GM18868 (cell line): ENCODE measurements around the gene GTPBP6.
"Not testable (repeated sequence)": the region's sequence is repeated elsewhere in the genome, so short reads cannot be mapped to it uniquely, and the experiment has no call there.

ENCODE experiments used
- ATAC-seq: cut with Tn5 transposase; IDR thresholded peaks from one replicate; pipeline ENCODE4 v1.9.1; 2021; ENCODE audit warnings: mild to moderate bottlenecking, moderate library complexity; ENCODE audit not compliant: unreplicated experiment

Gene GTPBP6

GRCh38 chrX:335758-336155, 17.2 kb upstream of the GTPBP6 start:
- no peak for ATAC-seq

- ATAC-seq, result no peak
These were observed 16.6 kb upstream of the GTPBP6 start for GRCh38 chrX:334971-335757.

GRCh38 chrX:334331-334891, 15.8 kb upstream of the GTPBP6 start:
- no peak for ATAC-seq

- no peak for ATAC-seq
These were observed 15.2 kb upstream of the GTPBP6 start for GRCh38 chrX:333611-334311.

DNA sequence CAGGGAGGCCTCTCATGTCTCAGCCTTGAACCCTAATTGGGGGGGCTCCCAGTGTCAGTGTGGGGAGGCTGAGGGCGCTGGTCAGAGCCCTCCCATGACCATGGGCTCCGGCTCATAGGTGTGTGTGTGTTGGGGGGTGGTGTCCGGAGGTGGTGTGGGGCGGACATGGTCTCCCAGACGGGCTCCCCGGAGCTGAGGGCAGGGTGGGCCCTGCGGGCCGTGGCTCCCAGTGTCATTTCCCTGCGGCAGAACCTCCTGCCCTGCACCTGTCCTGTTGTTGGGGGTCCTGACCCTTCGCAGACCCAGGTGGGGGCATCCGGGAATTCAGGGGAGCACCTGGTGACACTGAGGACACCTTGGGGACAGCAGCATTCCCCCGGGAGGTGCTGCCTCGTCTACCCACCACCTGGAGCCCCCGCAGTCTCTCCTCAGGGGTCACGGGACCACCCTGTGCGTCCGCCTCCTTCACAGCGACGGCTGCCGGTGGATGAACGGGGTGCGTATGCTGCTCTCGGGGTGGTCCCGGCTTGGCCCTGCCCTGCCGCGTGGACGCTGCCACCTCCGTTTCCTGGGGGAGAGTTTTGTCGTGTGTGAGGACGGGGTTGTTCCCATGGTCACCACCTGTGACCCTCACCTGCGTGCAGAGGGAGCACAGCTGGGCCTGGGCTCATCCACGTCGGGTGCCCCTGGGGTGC, 14.5 kb upstream of the GTPBP6 start:
- ATAC-seq, result no peak

- no peak for ATAC-seq
These were observed 13.9 kb upstream of the GTPBP6 start for GRCh38 chrX:332496-332860.

DNA sequence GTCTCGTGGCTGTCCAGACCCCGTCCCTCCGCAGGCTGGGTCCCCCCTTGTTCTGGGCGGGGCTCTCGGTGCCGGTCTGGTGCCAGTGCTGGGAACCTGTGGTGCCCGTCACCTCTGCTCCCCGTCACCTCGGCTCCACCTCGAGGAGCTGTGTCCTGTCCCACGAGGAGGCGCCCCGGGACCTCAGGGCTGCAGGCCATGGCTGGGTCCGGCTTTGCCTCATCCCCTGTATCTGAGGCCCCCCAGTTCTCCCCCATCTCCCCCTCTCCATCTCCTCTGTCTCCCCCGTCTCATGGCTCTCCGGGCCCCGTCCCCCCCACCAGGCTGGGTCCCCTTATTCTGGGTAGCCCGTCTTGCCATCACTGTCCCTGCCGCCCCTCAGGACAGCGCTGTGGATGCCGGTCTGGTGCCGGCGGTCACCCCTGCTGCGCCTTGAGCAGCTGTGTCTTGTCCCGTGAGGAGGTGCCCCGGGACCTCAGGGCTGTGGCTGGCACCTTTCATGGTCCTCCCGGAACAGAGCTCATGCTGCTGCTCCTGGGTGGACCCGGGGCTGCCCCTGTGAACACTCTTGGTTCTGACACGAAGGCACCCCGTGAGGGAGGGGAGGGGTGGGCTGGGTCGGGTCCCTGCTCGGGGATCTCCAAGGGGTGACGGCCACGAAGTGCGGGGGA, 13.4 kb upstream of the GTPBP6 start:
- no peak for ATAC-seq

GRCh38 chrX:331151-331824, 12.7 kb upstream of the GTPBP6 start:
- no peak for ATAC-seq

DNA sequence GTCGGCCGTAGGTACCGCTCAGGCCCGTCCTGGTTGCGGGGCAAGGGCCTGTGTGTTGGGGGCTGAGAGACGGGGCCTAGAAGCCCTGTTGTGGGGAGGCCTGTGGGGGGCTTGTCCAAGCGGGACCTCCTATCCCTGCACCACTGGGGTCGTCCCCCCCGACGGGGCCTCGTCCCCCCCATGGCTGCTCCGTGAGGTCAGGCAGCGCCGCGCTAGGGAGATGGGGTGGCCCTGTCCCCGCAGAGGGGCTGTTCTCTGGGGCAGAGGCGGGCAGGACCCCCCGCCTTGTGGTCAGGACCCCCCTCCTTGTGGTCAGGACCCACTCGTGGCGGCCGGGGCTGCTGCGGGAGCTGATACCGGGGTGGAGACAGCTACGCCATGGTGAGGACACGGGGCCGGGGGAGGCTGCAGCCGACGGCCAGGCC, 12.1 kb upstream of the GTPBP6 start:
- no peak for ATAC-seq

- ATAC-seq, result not testable (repeated sequence)
These were observed 11.6 kb upstream of the GTPBP6 start for GRCh38 chrX:330141-330725.

DNA sequence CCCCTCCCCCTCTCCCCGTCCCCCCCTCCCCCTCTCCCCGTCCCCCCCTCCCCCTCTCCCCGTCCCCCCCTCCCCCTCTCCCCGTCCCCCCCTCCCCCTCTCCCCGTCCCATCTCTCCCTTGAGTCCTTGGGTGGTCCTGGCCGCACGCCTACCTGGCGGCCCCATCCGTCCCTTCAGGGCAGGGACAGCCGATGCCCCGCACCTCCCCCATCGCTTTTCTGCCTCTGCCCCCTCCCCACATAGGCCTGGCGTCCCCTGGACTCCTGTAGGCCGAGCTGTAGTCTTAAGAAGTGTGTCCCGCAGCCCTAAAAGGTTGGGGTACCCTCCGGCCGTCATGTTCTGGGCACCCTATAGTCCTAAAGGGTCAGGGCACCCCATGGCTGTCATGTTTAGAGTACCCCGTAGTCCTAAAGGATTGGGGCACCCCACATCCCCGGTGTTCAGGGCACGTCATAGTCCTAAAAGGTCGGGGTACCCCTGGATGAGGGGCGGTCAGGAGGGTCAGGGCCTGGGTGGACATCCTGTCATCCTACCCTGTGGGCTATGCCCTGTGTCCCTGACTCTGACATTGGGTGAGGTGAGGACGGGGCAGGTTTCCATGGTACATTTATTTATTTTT, 10.8 kb upstream of the GTPBP6 start:
- no peak for ATAC-seq

DNA sequence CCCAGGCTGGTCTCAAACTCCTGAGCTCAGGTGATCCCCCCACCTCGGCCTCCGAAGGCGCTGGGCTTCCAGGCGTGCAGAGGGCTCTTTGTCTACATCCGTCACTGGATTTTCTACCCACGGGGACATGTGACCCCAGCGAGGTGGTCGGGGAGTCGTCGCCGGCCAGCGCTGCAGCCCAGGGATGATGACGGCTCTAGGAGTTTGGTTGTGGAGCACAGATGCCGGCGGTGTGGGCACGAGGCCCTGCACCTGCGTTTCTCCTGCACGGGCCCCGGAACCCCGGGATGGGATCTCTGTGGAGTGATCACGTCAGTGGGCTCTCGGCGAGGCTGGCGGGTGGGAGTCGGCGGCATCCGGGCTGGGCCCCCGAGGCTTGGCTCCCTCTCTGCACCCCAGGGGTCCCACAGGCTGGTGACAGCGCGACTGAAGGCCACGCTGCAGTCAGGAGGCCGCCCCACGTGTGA, 9.1 kb upstream of the GTPBP6 start:
- ATAC-seq, result no peak

DNA sequence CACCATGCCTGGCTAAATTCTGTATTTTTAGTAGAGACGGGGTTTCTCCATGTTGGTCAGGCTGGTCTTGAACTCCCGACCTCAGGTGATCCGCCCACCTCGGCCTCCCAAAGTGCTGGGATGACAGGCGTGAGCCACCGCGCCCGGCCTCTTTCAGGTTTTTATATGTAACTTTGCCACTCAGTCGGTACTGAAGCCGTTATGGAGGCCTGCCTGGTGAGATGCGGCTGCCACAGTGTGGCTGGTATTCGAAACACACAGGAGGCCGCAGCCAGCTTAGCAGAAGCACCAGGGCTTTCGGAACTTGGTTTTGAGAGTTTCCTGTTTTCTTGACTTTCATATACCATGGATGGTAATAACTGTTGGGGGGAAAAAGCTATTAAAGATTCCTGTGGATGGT, 6.1 kb upstream of the GTPBP6 start:
- ATAC-seq, result not testable (repeated sequence)

DNA sequence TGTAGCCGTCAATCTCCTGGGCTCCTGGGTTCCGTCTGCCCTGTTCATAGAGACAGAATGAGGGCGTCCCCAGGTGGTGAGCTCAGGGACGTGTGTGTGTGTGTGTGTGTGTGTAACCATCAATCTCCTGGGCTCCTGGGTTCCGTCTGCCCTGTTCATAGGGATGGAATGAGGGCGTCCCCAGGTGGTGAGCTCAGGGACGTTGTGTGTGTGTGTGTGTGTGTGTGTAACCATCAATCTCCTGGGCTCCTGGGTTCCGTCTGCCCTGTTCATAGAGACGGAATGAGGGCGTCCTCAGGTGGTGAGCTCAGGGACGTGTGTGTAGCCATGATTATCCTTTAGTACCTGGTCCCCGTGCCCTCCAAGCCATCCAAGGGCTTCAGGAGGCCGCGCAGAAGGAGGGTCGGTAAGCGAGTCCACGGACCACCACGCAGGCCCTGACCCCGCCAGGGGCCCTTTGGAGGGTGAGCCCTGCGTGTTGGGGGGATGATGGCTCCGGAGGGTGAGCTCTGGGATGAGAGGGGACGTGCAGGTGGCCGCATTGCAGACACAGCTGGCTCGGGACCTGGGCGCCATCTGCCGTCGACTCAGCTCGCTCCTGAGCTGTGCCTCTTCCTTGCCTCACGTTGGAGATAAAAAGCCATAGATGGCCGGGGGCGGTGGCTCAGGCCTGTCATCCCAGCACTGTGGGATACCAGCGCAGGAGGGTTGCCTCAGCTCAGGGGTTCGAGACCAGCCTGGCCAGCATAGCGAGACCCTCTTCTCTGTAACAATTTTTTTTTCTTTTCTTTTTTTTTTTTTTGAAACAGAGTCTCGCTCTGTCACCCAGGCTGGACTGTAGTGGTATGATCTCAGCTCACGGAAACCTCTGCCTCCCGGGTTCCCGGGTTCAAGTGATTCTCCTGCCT, 5.4 kb upstream of the GTPBP6 start:
- ATAC-seq, result no peak

- ATAC-seq, result no peak
These were observed 1.7 kb upstream of the GTPBP6 start for GRCh38 chrX:320126-320783.

DNA sequence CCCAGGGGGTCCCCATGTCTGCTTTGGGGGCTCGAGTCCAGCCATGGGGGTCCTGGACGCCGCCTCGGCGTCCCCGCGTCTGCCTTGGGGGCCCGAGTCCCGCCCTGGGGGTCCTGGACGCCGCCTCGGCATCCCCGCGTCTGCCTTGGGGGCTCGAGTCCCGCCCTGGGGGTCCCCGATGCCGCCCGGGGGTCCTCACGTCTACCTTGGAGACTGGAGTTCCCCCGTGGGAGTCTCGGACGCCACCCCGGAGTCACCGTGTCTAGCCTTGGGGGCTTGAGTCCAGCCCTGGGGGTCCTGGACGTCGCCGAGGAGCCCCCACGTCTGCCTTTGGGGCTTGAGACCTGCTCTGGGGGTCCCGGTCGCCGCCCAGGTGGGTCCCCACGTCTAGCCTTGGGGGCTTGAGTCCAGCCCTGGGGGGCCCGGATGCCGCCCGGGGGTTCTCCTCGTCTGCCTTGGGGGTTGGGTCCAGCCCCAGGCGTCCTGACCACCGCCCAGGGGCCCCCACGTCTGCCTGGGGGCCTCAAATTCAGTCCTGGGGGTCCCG, 1.1 kb upstream of the GTPBP6 start:
- ATAC-seq, result no peak

DNA sequence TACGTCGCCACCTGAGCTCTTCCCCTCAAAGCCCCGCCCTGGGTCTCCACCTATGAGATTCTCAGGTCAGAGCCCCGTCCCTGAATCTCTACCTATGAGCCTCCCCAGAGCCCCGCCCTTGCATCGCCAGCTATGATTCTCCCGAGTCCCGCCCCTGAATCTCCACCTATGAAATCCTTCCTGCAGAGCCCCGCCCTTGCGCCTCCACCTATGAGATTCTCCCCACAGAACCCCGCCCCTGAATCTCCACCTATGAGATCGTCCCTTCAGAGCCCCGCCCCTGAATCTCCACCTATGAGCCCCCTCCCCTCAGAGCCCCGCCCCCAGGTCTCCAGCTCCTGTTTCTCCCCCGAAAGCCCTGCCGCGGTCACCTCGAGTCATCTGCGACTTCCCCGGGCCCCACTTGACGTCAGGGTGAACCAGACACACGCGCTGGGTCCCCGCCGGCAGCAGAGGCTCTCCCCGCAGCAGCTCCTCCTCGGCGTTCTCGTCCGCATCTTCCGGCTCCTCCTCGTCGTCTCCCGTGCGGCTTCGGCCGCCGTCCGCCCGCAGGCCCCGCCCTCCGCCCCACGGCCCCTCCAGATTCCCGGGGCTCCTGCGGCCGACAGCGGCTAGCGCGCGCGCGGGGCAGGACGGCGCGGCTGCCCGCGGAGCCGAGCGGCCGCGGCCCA, 393 bp downstream of the GTPBP6 start:
- ATAC-seq, result peak; percentile 64
